Left ventricle myocardium inferior (tissue), 1 donor: Measurements from ENCODE around the gene EI24. TPM values are rescaled to one million over a fixed set of nuclear protein-coding genes. Genes with fewer than 3 reads are reported as not detected.

Experiments
- DNase-seq: peaks from one replicate; pipeline ENCODE4 v3.0.0-alpha.2; 2020
- H3K27ac ChIP-seq: fragments of 200-600 bp; replicated peaks from 2 replicates; pipeline ENCODE4 v1.8.0; 2021
- H3K27me3 ChIP-seq: fragments of 200-600 bp; 2 replicates; pipeline ENCODE4 v1.8.0; 2021; ENCODE audit warnings: low read depth
- H3K36me3 ChIP-seq: fragments of 200-600 bp; 2 replicates; pipeline ENCODE4 v1.8.0; 2021
- H3K4me1 ChIP-seq: fragments of 200-600 bp; 2 replicates; pipeline ENCODE4 v1.8.0; 2021
- H3K4me3 ChIP-seq: fragments of 200-600 bp; 2 replicates; pipeline ENCODE4 v1.8.0; 2021; ENCODE audit warnings: mild to moderate bottlenecking, moderate library complexity
- H3K9me3 ChIP-seq: fragments of 200-600 bp; replicated peaks from 2 replicates; pipeline ENCODE4 v1.8.0; 2021
- CTCF ChIP-seq: fragments of 200-600 bp; IDR thresholded peaks from 2 replicates; pipeline ENCODE4 v1.8.0; 2021; ENCODE audit warnings: antibody characterized with exemption, mild to moderate bottlenecking, borderline replicate concordance
- intact Hi-C: fragments of 100-400 bp; cut with micrococcal nuclease; formaldehyde crosslinking; loops from one replicate; pipeline ENCODE4 v1.11.0; 2022
- total RNA-seq: library from RNA; stranded (reverse); fragmentation: NEBNext Ultra II Directional; extraction: Animal tissue kit (Norgen Biotek cat#: 25700); gene quantifications from one replicate; pipeline ENCODE4 v1.2.1, GENCODE V29; 2021
- donor health status: DM: no; HTN: yes; CAD: no; lungs with severe emphysema.

The EI24 gene
- total RNA-seq, 1 donor from 2014 or later, result 55.8 TPM

GRCh38 chr11:125625225-125625629 is 56.0 kb downstream of the EI24 start:
- no peak for TF ChIP-seq CTCF
- Histone ChIP-seq H3K27ac (peak overlapping the region; percentile 99), H3K4me3 (peak overlapping the region; percentile 83), H3K27me3 (no peaks in the 10 kb centered on the region), H3K9me3 (no peaks in the 10 kb centered on the region), H3K4me1 (peaks cover 24% of the 10 kb centered on the region), H3K36me3 (peaks cover 19% of the 10 kb centered on the region)
- DNase-seq, result no peak
- intact Hi-C loops, result no loop called here

- intact Hi-C loops, result no loop called here
- peak overlapping the region; percentile 83 for H3K4me3 ChIP-seq
- H3K27ac ChIP-seq, result peak overlapping the region; percentile 99
- H3K36me3 ChIP-seq, result peaks cover 13% of the 10 kb centered on the region
- H3K9me3 ChIP-seq, result no peaks in the 10 kb centered on the region
- DNase-seq, result peak; percentile 89
- TF ChIP-seq CTCF, result no peak
- no peaks in the 10 kb centered on the region for H3K27me3 ChIP-seq
- peaks cover 24% of the 10 kb centered on the region for H3K4me1 ChIP-seq
These were observed 56.5 kb downstream of the EI24 start for GRCh38 chr11:125625630-125626287.

- H3K4me1 ChIP-seq, result peaks cover 24% of the 10 kb centered on the region
- intact Hi-C loops, result no loop called here
- no peak for TF ChIP-seq CTCF
- H3K4me3 ChIP-seq, result peak overlapping the region; percentile 83
- no peaks in the 10 kb centered on the region for H3K9me3 ChIP-seq
- H3K36me3 ChIP-seq, result peaks cover 7% of the 10 kb centered on the region
- H3K27ac ChIP-seq, result peak overlapping the region; percentile 99
- no peak for DNase-seq
- H3K27me3 ChIP-seq, result no peaks in the 10 kb centered on the region
These were observed 57.1 kb downstream of the EI24 start for GRCh38 chr11:125626288-125626950.

- no peak overlapping the region for H3K27ac ChIP-seq
- no peaks in the 10 kb centered on the region for H3K9me3 ChIP-seq
- intact Hi-C loops, result no loop called here
- no peak for TF ChIP-seq CTCF
- H3K27me3 ChIP-seq, result no peaks in the 10 kb centered on the region
- DNase-seq, result no peak
- peaks cover 24% of the 10 kb centered on the region for H3K4me1 ChIP-seq
- H3K4me3 ChIP-seq, result no peak overlapping the region
- H3K36me3 ChIP-seq, result no peaks in the 10 kb centered on the region
These were observed 58.1 kb downstream of the EI24 start for GRCh38 chr11:125627236-125627910.

Other genes starting within 250 kb of the EI24 start
- 29.2 TPM for gene FEZ1, start 73.2 kb upstream of the EI24 start, total RNA-seq
- 57.6 TPM for gene STT3A, start 23.4 kb downstream of the EI24 start, total RNA-seq
- 1.6 TPM for gene CHEK1, start 55.7 kb downstream of the EI24 start, total RNA-seq
- gene ACRV1, start 111.4 kb downstream of the EI24 start, total RNA-seq, result not detected
- gene PATE1, start 176.8 kb downstream of the EI24 start, total RNA-seq, result not detected
- not detected for gene PATE2, start 209.4 kb downstream of the EI24 start, total RNA-seq
- not detected for gene PATE3, start 218.7 kb downstream of the EI24 start, total RNA-seq